HUES48 (cell line): ENCODE data around the gene PHF20.

Experiments used
- H3K27ac ChIP-seq: one replicate; pipeline ENCODE4 v1.7.0; 2013; ENCODE audit warnings: low read depth, low read length, inconsistent platforms
- H3K27me3 ChIP-seq: 2 replicates; pipeline ENCODE4 v1.6.1; 2013; ENCODE audit warnings: mild to moderate bottlenecking, low read length; ENCODE audit not compliant: control insufficient read depth, insufficient read depth
- H3K36me3 ChIP-seq: 2 replicates; pipeline ENCODE4 v1.6.1; 2013; ENCODE audit warnings: low read length; ENCODE audit not compliant: control insufficient read depth, insufficient read depth
- H3K4me1 ChIP-seq: 2 replicates; pipeline ENCODE4 v1.6.1; 2013; ENCODE audit warnings: mild to moderate bottlenecking, low read length; ENCODE audit not compliant: control insufficient read depth, insufficient read depth
- H3K4me3 ChIP-seq: 2 replicates; pipeline ENCODE4 v1.5.1; 2013; ENCODE audit warnings: mild to moderate bottlenecking, low read depth, low read length
- H3K9ac ChIP-seq: 2 replicates; pipeline ENCODE4 v1.6.1; 2013; ENCODE audit warnings: mild to moderate bottlenecking, low read depth, low read length, moderate library complexity
- H3K9me3 ChIP-seq: 2 replicates; pipeline ENCODE4 v1.6.1; 2013; ENCODE audit warnings: low read length; ENCODE audit not compliant: control insufficient read depth, insufficient read depth

Gene PHF20

DNA sequence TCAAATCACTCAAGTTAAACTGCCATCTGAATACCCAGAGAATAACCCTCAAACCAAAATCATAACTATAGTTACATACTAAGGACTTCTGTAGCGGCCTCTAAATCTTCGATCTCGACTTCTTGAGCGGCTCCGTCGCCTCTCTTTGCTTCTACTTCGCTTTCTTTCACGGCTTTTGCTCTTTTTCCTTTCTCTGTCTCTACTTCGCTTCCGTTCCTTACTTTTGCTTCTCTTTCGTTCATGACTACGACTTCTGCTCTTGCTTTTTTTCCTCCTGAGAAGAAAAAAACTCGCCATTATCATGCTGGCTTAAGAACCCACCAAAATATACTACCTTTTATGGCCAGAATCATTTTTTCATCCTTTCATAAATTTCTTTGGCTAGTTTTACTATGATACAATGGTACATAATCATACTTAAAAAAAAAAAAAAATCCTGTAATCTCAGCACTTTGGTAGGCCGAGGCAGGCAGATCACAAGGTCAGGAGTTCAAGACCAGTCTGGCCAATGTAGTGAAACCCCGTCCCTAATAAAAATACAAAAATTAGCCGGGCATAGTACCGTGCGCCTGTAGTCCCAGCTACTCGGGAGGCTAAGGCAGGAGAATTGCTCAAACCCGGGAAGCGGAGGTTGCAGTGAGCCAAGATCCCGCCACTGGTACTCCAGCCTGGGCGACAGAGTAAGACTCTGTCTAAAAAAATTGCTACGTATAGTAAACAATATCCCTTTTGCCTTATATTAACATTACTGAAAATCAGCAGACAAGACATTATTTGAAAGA lies 39.8 kb upstream of the PHF20 start:
- no peaks in the 10 kb centered on the region for H3K27me3 ChIP-seq
- H3K4me3 ChIP-seq: no peak overlapping the region
- no peak overlapping the region for H3K9ac ChIP-seq
- H3K4me1 ChIP-seq: peaks cover 4% of the 10 kb centered on the region; the same call in 1 of the 2 replicates
- no peaks in the 10 kb centered on the region for H3K9me3 ChIP-seq
- no peak overlapping the region for H3K27ac ChIP-seq
- peaks cover 98% of the 10 kb centered on the region for H3K36me3 ChIP-seq

DNA sequence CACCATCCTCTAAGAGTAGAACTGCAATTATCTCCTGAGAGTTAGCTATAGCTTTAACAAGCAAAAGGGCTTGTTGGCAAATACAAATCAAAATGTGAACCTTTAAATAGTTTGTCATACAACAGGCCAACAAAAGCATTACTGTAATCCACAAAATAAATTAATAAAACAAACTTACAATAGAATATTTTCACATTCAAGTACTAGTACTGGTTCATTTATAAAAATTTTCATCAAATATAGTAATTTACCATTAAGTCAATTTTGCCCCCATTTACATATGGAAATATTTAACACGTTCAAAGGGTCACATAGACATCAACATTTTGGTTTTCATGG lies 39.2 kb upstream of the PHF20 start:
- no peaks in the 10 kb centered on the region for H3K27me3 ChIP-seq
- no peak overlapping the region for H3K9ac ChIP-seq
- H3K27ac ChIP-seq: no peak overlapping the region
- peaks cover 4% of the 10 kb centered on the region; the same call in 1 of the 2 replicates for H3K4me1 ChIP-seq
- H3K4me3 ChIP-seq: no peak overlapping the region
- H3K9me3 ChIP-seq: no peaks in the 10 kb centered on the region
- H3K36me3 ChIP-seq: peaks cover 98% of the 10 kb centered on the region

DNA sequence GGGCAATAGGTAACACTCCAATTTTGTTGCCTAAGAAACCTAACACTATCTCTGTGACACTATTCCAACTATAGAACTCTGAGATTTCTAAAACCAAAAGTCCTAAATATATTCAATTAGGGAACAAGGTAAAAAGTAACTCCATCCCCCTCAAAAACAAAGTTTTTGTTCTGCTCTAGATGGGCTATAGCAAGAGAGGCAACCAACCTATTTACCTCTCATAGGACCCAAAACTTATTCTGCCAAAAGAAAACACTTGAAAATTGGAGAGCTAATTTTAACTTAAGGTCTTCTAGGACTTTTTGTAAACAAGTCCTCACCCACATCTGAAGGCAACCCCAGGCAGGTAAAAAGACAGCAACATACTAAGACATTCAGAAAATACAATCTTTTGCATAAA lies 37.4 kb upstream of the PHF20 start:
- Histone ChIP-seq H3K9me3 (no peaks in the 10 kb centered on the region), H3K36me3 (peaks cover 98% of the 10 kb centered on the region), H3K4me3 (no peak overlapping the region), H3K4me1 (peaks cover 9% of the 10 kb centered on the region), H3K27me3 (no peaks in the 10 kb centered on the region), H3K27ac (no peak overlapping the region), H3K9ac (no peak overlapping the region)

DNA sequence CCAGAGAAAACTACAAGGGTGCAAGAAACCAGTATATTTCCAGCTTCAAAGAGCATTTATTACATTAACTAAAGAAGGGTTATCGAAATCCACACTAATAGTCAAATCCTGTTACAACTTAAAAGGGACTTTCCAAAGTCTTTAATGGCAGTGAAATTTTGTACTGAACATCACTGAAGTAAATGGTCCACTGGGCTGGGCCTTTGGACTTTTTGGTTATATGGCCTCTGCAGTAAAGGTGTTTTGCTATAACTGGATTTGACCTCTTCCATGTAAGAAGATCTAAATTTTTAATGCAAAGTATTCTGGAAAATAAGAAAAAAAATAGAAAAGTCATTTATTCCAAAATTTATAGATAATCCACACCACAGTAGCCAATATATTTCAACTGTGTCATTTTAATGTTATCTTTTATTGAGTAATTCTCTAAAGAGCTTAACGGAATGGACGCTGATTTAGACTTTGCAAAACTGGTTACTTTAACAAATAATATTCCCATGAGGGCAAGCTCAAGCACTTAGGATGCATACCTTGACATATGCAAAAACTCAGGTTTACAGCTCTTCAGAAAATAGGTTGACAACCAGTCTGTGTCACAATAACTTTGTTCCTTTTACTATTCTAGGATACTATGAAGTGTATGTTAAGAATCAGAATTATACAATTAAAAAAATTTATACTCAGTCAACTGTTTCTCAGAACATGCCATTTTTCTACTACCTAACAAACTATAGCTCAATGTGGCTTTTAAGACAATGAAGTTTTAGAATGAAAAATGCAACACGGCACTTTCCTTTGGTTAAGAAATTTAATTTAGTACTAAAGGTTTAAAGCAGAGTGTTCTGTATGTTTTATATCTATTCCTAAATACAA lies 36.8 kb upstream of the PHF20 start:
- H3K4me1 ChIP-seq: peaks cover 15% of the 10 kb centered on the region
- H3K27ac ChIP-seq: no peak overlapping the region

DNA sequence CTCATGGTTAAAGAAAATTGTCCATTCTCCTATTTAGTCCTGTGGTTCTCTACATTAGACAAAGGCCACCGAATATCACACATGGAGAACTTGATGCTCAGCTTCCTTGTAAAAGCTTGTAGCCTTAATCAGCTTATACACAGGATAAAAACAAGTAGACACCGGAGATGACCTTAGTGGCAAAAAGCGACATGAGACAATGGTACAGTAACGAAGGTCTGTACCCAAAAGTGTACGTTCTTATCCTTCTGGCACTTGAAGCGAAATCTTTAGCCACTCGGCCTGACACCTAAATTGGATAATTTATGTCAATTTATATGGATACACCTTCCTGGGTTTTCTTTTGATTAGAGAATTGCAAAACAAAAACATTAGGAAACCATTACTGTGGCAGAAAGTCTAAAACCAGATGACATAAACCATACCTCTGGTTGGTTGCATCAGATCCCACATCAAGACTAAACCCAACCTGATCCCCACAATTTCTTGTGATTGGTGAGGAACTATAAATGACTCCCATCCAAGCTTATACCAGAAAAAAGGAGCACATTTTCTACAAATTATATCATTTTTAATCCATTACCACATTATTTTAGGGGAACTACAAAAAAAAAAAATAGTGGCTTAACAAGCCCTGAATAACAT lies 35.9 kb upstream of the PHF20 start:
- H3K36me3 ChIP-seq: peaks cover 97% of the 10 kb centered on the region
- no peaks in the 10 kb centered on the region for H3K9me3 ChIP-seq
- H3K27me3 ChIP-seq: no peaks in the 10 kb centered on the region
- peaks cover 22% of the 10 kb centered on the region for H3K4me1 ChIP-seq
- H3K4me3 ChIP-seq: no peak overlapping the region
- H3K27ac ChIP-seq: no peak overlapping the region
- no peak overlapping the region for H3K9ac ChIP-seq

More for the DNA sequence above, 36.8 kb upstream of the PHF20 start:
- Histone ChIP-seq H3K4me3 (no peak overlapping the region), H3K9me3 (no peaks in the 10 kb centered on the region), H3K27me3 (no peaks in the 10 kb centered on the region), H3K9ac (no peak overlapping the region), H3K36me3 (peaks cover 98% of the 10 kb centered on the region)

DNA sequence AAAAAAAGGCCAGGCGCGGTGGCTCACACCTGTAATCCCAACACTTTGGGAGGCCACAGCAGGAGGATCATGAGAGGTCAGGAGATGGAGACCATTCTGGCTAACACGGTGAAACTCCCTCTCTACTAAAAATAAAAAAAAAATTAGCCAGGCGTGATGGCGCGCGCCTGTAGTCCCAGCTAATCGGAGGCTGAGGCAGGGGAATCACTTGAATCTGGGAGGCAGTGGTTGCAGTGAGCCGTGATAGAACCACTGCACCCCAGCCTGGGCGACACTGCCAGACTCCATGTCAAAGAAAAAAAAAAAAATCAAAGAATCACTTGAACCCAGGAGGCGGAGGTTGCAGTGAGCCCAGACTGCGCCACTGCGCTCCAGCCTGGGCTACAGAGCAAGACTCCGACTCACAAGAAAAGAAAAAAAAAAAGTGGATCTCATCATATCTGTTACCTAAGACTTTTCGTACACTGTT lies 33.9 kb upstream of the PHF20 start:
- no peak overlapping the region for H3K4me3 ChIP-seq
- peaks cover 22% of the 10 kb centered on the region for H3K4me1 ChIP-seq
- no peaks in the 10 kb centered on the region for H3K27me3 ChIP-seq
- H3K36me3 ChIP-seq: peaks cover 78% of the 10 kb centered on the region
- H3K9me3 ChIP-seq: no peaks in the 10 kb centered on the region
- H3K9ac ChIP-seq: no peak overlapping the region
- no peak overlapping the region for H3K27ac ChIP-seq

DNA sequence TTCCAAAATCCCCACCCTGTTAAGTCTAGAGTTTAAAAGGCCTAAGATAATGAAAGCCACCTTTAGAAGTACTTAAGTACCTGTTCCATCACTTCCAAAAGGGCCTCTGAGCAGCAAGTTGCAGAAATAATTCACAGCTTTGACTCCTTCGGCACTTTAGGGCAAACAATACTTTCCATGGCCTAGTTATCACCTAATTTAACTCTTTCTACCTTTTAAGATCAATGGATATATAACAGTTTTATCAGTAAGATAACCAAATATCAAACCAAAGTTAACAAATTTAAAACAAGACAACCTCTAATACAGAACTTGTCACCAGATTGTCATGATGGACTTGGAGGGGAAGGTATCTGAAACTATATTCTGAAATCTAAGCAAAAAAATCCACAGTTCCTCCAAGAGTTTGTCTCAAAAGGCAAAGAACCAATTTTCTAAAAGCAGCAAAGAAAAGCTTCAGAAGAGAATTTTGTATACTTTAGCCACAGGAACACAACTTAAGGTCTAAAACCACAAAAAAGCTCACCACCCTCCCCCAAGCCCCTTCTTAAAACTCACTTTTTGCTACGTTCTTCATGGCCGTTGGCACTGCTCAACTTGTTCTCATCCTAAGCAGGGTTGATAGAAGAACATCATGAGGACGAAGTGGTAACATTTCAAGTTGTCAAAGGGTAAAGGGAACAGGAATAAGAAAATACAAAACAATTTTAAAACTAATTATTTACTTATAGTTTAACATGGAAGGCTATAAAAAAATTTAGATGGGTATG lies 33.2 kb upstream of the PHF20 start:
- Histone ChIP-seq H3K27me3 (no peaks in the 10 kb centered on the region), H3K4me3 (no peak overlapping the region), H3K4me1 (peaks cover 27% of the 10 kb centered on the region), H3K36me3 (peaks cover 71% of the 10 kb centered on the region), H3K27ac (no peak overlapping the region), H3K9me3 (no peaks in the 10 kb centered on the region), H3K9ac (no peak overlapping the region)

DNA sequence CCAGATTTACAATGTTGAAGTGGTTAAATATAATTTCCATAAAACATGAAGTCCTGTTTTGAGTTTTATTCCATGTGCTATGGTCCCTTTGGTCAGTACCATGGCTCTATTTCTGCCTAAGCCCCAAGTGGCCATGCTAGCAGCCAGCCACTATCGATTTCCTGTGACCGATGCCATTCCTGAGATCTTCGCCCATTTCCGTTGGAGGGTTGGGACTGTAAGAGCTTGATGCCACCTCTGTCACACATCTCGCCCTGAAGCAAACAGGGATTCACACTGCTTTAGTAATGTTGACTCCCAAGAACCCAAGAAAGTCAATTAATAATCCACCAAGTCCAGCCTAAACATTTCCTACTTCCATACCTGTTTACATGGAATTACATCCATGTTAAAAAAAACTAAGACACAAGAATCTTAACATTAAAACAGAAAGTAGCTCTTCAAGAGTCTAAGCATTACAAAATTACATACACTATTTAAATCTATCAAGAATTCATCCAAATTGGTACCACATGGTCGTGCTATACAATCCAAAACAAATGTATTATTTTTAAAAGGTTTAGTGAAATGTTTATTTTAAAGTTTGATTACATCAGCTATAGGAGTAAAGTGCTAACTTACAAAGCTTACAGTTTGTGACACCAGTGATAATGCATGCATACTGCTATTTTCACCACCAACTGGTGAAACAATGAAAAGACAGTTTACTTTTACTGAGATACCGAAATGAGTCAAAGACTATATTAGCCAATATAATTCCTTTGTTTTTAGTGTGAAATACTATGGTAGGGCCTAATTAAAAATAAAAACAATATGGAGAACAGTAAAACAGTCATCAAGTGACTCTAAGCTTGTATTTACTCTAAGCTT lies 32.3 kb upstream of the PHF20 start:
- Histone ChIP-seq H3K4me3 (peak overlapping the region; percentile 94), H3K9me3 (no peaks in the 10 kb centered on the region), H3K9ac (peak overlapping the region; percentile 14; the same call in 1 of the 2 replicates), H3K27me3 (no peaks in the 10 kb centered on the region), H3K36me3 (peaks cover 61% of the 10 kb centered on the region), H3K4me1 (peaks cover 28% of the 10 kb centered on the region), H3K27ac (no peak overlapping the region)

DNA sequence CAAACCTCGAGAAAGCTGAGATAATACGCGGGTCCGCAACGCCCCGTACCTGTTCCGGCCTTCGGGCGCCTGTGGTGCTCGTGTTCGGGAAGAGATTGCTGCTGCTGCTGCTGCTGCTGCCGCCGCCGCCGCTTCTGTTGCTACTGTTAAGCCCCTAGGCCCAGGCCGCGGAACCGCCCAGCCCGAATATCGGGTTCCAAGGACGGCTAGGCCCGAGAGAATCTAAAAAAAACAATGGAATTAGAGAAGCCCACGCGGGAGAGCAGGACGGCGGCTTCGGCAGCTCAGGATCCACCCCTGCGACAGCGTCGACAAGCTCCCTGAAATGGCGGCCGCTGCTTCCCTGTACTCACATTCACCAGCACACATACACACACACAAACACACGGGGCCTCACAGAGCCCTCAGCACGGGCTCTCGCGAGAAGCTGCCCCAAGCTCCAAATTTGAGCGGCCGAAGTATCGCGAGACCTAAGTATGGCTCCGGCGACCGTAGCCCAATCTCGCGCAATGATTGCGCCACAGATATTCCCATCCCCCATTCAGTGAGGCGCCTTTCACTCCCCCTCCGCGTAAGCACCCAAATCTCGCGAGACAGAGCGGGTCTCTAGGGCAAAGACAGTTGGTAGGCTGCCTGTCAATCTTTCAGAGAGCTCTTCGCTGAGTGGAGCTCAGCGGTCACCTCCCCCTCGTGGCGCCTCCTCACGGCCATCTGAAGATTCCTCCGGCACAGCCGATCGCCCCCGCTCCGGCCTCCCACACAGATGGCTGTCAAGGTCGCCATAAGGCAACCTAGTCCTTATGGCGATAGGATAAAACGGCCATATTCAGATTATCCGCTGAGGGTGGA lies 29.7 kb upstream of the PHF20 start, which contains the start of gene RBM39:
Gene RBM39, minus strand, starts transcription at position 369 of the 849 bp plus-strand sequence. CDS start 1,386 bp downstream, outside the sequence.
- H3K36me3 ChIP-seq: peaks cover 36% of the 10 kb centered on the region
- no peaks in the 10 kb centered on the region for H3K9me3 ChIP-seq
- no peaks in the 10 kb centered on the region for H3K27me3 ChIP-seq
- peak within 1 kb of the TSS; percentile 100 for H3K9ac ChIP-seq
- H3K27ac ChIP-seq: peak within 1 kb of the TSS; percentile 98
- H3K4me1 ChIP-seq: peaks cover 24% of the 10 kb centered on the region
- H3K4me3 ChIP-seq: peak within 1 kb of the TSS; percentile 94
